ENCODE data around the gene PSMD11.

- TF ChIP-seq CTCF (IDR thresholded peaks at IDR 0.05; ENCODE audit: borderline replicate concordance, extremely low read depth, low read length, poor library complexity, severe bottlenecking), result no peak
- no peak for TF ChIP-seq EZH2 (IDR thresholded peaks at IDR 0.05; ENCODE audit: borderline replicate concordance, low read depth, low read length, severe bottlenecking)
Observed at GRCh38 chr17:32492648-32493289, 48.5 kb downstream of the PSMD11 start.
